ENCODE measurements around the gene OR4K14. TPM values are rescaled to one million over a fixed set of nuclear protein-coding genes. Genes with fewer than 3 reads are reported as not detected.
"Not testable (repeated sequence)": the region's sequence is repeated elsewhere in the genome, so short reads cannot be mapped to it uniquely, and the experiment has no call there.

OR4K14 gene
- total RNA-seq, 2 experiments from 2014 or later: not detected

- ChIA-PET POLR2A (no interaction called here), CTCF (no interaction called here)
- Mint-ChIP-seq H3K36me3 (ENCODE audit: low read depth) (no peaks in the 10 kb centered on the region), H3K4me1 (peaks cover 32% of the 10 kb centered on the region), H3K9me3 (ENCODE audit: low read depth) (peaks cover 11% of the 10 kb centered on the region), H3K4me3 (no peak overlapping the region), H3K27me3 (no peaks in the 10 kb centered on the region), H3K27ac (no peak overlapping the region)
- ATAC-seq (peak; percentile 36), DNase-seq (peak; percentile 6)
- intact Hi-C loops (cut with DNase I, micrococcal nuclease): no loop called here
These were observed 44.3 kb downstream of the OR4K14 start for GRCh38 chr14:19974844-19975243.

GRCh38 chr14:19969735-19970134 is 49.4 kb downstream of the OR4K14 start:
- ATAC-seq; intact Hi-C loops (cut with DNase I, micrococcal nuclease); H3K4me3 Mint-ChIP-seq; H3K36me3 Mint-ChIP-seq (ENCODE audit: low read depth); H3K27me3 Mint-ChIP-seq; DNase-seq; CTCF ChIA-PET; H3K27ac Mint-ChIP-seq; POLR2A ChIA-PET; H3K9me3 Mint-ChIP-seq (ENCODE audit: low read depth): not testable (repeated sequence)
- H3K4me1 Mint-ChIP-seq: peaks cover 28% of the 10 kb centered on the region

Other genes starting within 250 kb of the OR4K14 start
- gene OR4M1, start 245.8 kb downstream of the OR4K14 start, total RNA-seq: not detected
- gene OR4N2, start 215.5 kb downstream of the OR4K14 start, total RNA-seq: not detected
- not detected for gene OR4K2, start 144.2 kb downstream of the OR4K14 start, total RNA-seq
- gene OR4K5, start 98.7 kb downstream of the OR4K14 start, total RNA-seq: not detected
- not detected for gene OR4K1, start 88.4 kb downstream of the OR4K14 start, total RNA-seq
- not detected for gene OR4K15, start 43.7 kb downstream of the OR4K14 start, total RNA-seq
- gene OR4Q2, start 17.1 kb downstream of the OR4K14 start, total RNA-seq: not detected
- not detected for gene OR4K13, start 16.7 kb upstream of the OR4K14 start, total RNA-seq
- gene OR4L1, start 40.7 kb upstream of the OR4K14 start, total RNA-seq: not detected
- gene OR4K17, start 91.4 kb upstream of the OR4K14 start, total RNA-seq: not detected
- not detected for gene OR4N5, start 119.5 kb upstream of the OR4K14 start, total RNA-seq
- not detected for gene OR11G2, start 171.6 kb upstream of the OR4K14 start, total RNA-seq
- not detected for gene OR11H6, start 204.4 kb upstream of the OR4K14 start, total RNA-seq
- not detected for gene OR11H7, start 209.7 kb upstream of the OR4K14 start, total RNA-seq
- not detected for gene OR11H4, start 220.0 kb upstream of the OR4K14 start, total RNA-seq